Activated CD8-positive, alpha-beta memory T cell treated with anti-CD3 and anti-CD28 coated beads, Interleukin-2, amount 50 U/mL, for 24 hours (primary cell): ENCODE data around the gene CASP10.
"Not testable (repeated sequence)": the region's sequence is repeated elsewhere in the genome, so short reads cannot be mapped to it uniquely, and the experiment has no call there.

Source experiments
- DNase-seq: peaks from one replicate; pipeline ENCODE4 v3.0.0-alpha.2; 2020; ENCODE audit errors: extremely low read depth

The CASP10 gene

GRCh38 chr2:201154615-201155399 is 28.1 kb upstream of the CASP10 start:
- DNase-seq, result no peak

GRCh38 chr2:201156036-201156435 is 26.9 kb upstream of the CASP10 start:
- no peak for DNase-seq

- no peak for DNase-seq
Observed at GRCh38 chr2:201156640-201157039, 26.3 kb upstream of the CASP10 start.

- DNase-seq, result no peak
Observed at GRCh38 chr2:201157694-201158093, 25.2 kb upstream of the CASP10 start.

GRCh38 chr2:201158111-201158929 is 24.6 kb upstream of the CASP10 start:
- no peak for DNase-seq

- no peak for DNase-seq
Observed at GRCh38 chr2:201164166-201164565, 18.8 kb upstream of the CASP10 start.

GRCh38 chr2:201167546-201167945 is 15.4 kb upstream of the CASP10 start:
- no peak for DNase-seq

- DNase-seq, result not testable (repeated sequence)
Observed at GRCh38 chr2:201168496-201168895, 14.4 kb upstream of the CASP10 start.

- no peak for DNase-seq
Observed at GRCh38 chr2:201171259-201171814, 11.6 kb upstream of the CASP10 start.

GRCh38 chr2:201172279-201172678 is 10.7 kb upstream of the CASP10 start:
- no peak for DNase-seq

- DNase-seq, result no peak
Observed at GRCh38 chr2:201174687-201175086, 8.3 kb upstream of the CASP10 start.

- no peak for DNase-seq
Observed at GRCh38 chr2:201176081-201176481, 6.9 kb upstream of the CASP10 start.

- DNase-seq, result no peak
Observed at GRCh38 chr2:201180010-201180409, 2.9 kb upstream of the CASP10 start.

GRCh38 chr2:201183365-201183727 is 405 bp downstream of the CASP10 start:
- DNase-seq, result no peak

GRCh38 chr2:201183835-201184234 is 894 bp downstream of the CASP10 start:
- DNase-seq, result not testable (repeated sequence)

- not testable (repeated sequence) for DNase-seq
Observed at GRCh38 chr2:201184248-201184647, 1.3 kb downstream of the CASP10 start.

- DNase-seq, result no peak
Observed at GRCh38 chr2:201185863-201186262, 2.9 kb downstream of the CASP10 start.

- no peak for DNase-seq
Observed at GRCh38 chr2:201186982-201187381, 4.0 kb downstream of the CASP10 start.

GRCh38 chr2:201188449-201188848 is 5.5 kb downstream of the CASP10 start:
- DNase-seq, result no peak

- DNase-seq, result no peak
Observed at GRCh38 chr2:201191132-201191875, 8.4 kb downstream of the CASP10 start.

GRCh38 chr2:201194097-201194496 is 11.2 kb downstream of the CASP10 start:
- no peak for DNase-seq

GRCh38 chr2:201195331-201195730 is 12.4 kb downstream of the CASP10 start:
- DNase-seq, result no peak
